ENCODE results near the gene RBBP8NL. TPM values are rescaled to one million over a fixed set of nuclear protein-coding genes. Genes with fewer than 3 reads are reported as not detected.

The RBBP8NL gene
- total and polyA plus RNA-seq, 4 donors: under 0.01 to 0.14 TPM; not detected in 2

DNA sequence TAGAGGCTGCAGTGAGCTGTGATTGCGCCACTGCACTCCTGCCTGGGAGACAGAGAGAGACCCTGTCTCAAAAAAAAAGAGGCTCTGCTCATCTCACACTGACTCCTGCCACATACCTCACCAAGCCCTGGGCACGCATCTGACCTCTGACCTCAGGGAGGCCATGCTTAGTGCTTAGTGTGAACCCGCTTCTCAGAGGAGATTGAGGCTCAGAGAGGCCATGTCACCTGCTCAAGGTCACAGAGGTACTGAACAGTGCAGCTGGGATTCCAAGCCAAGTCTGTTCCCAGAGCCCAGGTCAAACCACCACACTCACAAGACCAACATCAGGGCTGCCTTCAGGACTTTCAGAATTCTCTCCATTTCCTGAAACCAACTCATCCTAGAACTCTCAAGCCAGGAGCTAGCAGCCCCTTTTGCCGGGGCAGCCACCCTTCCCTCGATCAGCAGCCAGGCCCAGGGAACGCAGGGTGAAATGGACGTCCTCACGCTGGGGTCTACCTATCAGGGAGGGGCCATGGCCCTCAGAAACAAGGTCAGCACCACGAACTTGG, 23.1 kb downstream of the RBBP8NL start (continued):
- TF ChIP-seq, protein P1, sequence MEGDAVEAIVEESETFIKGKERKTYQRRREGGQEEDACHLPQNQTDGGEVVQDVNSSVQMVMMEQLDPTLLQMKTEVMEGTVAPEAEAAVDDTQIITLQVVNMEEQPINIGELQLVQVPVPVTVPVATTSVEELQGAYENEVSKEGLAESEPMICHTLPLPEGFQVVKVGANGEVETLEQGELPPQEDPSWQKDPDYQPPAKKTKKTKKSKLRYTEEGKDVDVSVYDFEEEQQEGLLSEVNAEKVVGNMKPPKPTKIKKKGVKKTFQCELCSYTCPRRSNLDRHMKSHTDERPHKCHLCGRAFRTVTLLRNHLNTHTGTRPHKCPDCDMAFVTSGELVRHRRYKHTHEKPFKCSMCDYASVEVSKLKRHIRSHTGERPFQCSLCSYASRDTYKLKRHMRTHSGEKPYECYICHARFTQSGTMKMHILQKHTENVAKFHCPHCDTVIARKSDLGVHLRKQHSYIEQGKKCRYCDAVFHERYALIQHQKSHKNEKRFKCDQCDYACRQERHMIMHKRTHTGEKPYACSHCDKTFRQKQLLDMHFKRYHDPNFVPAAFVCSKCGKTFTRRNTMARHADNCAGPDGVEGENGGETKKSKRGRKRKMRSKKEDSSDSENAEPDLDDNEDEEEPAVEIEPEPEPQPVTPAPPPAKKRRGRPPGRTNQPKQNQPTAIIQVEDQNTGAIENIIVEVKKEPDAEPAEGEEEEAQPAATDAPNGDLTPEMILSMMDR (IDR thresholded peaks at IDR 0.05; ENCODE audit: low read depth, low read length, missing input control): no peak
- TF ChIP-seq RAD21 (IDR thresholded peaks at IDR 0.05) (no peak), FOXA2 (IDR thresholded peaks at IDR 0.05) (no peak), NR2F2 (IDR thresholded peaks at IDR 0.05) (no peak), HNF4G (IDR thresholded peaks at IDR 0.05) (no peak), RXRA (IDR thresholded peaks at IDR 0.05) (no peak), HNF4A (conservative IDR thresholded peaks at IDR 0.05) (no peak), JUND (IDR thresholded peaks at IDR 0.05) (no peak)
- TF ChIP-seq, protein P2, sequence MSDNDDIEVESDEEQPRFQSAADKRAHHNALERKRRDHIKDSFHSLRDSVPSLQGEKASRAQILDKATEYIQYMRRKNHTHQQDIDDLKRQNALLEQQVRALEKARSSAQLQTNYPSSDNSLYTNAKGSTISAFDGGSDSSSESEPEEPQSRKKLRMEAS (IDR thresholded peaks at IDR 0.05): no peak

DNA sequence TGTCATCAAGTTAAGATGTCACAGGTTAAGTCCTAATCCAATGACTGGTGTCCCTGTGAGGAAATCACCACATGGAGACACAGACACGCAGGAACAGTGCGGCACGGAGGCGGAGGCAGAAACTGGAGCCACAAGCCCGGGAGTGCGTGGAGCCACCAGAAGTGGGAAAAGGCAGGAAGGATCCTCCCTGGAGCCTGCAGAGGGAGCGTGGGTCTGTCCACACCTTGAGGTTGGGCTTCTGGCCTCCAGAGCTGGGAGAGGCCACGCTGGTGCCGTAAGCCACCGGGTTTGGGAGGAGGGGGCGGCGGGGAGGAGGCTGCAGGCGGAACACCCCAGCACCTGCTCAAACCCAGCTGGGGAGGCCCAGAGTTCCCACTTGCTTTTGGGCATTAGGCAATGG, 24.0 kb downstream of the RBBP8NL start:
- 95% methylated on average over 13 of the region's 13 CpGs for WGBS
- Histone ChIP-seq H3K27me3 (ENCODE audit: control insufficient read depth in 4 of 4, insufficient read depth in 4 of 4, low read length in 3 of 4) (no peaks in the 10 kb centered on the region), H3K9ac (ENCODE audit: low read depth in 1 of 2, low read length in 2 of 2) (no peak overlapping the region), H3K9me3 (ENCODE audit: control insufficient read depth in 4 of 4, low read length in 3 of 4) (no peaks in the 10 kb centered on the region), H3K27ac (ENCODE audit: low read depth in 1 of 2, low read length in 2 of 2) (no peak overlapping the region), H3K4me1 (ENCODE audit: control insufficient read depth in 4 of 4, insufficient read depth in 4 of 4, low read length in 3 of 4) (peaks cover 12 to 24% (median 18%) of the 10 kb centered on the region in 4 donors), H3K36me3 (ENCODE audit: control insufficient read depth in 4 of 4, insufficient read depth in 3 of 4, low read depth in 1 of 4, low read length in 3 of 4) (no peaks in the 10 kb centered on the region), H3K4me3 (ENCODE audit: low read depth in 1 of 3, low read length in 3 of 3) (no peak overlapping the region)
- TF ChIP-seq, protein P1 (IDR thresholded peaks at IDR 0.05; ENCODE audit: low read depth, low read length, missing input control): no peak
- TF ChIP-seq SP1 (IDR thresholded peaks at IDR 0.05): no peak
- TF ChIP-seq, protein P2 (IDR thresholded peaks at IDR 0.05): no peak
- TF ChIP-seq GABPA (IDR thresholded peaks at IDR 0.05 in 1 of 2, conservative IDR thresholded peaks at IDR 0.05 in 1 of 2): no peak
- TF ChIP-seq JUND (IDR thresholded peaks at IDR 0.05): no peak
- no peak for TF ChIP-seq FOXA1 (IDR thresholded peaks at IDR 0.05)
- TF ChIP-seq HNF4G (IDR thresholded peaks at IDR 0.05): no peak
- no peak for TF ChIP-seq TAF1 (conservative IDR thresholded peaks at IDR 0.05)
- TF ChIP-seq NR2F2 (IDR thresholded peaks at IDR 0.05): no peak
- no peak for TF ChIP-seq RAD21 (IDR thresholded peaks at IDR 0.05)
- TF ChIP-seq, protein P3, sequence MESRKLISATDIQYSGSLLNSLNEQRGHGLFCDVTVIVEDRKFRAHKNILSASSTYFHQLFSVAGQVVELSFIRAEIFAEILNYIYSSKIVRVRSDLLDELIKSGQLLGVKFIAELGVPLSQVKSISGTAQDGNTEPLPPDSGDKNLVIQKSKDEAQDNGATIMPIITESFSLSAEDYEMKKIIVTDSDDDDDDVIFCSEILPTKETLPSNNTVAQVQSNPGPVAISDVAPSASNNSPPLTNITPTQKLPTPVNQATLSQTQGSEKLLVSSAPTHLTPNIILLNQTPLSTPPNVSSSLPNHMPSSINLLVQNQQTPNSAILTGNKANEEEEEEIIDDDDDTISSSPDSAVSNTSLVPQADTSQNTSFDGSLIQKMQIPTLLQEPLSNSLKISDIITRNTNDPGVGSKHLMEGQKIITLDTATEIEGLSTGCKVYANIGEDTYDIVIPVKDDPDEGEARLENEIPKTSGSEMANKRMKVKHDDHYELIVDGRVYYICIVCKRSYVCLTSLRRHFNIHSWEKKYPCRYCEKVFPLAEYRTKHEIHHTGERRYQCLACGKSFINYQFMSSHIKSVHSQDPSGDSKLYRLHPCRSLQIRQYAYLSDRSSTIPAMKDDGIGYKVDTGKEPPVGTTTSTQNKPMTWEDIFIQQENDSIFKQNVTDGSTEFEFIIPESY (IDR thresholded peaks at IDR 0.05): no peak
- TF ChIP-seq, protein P4, sequence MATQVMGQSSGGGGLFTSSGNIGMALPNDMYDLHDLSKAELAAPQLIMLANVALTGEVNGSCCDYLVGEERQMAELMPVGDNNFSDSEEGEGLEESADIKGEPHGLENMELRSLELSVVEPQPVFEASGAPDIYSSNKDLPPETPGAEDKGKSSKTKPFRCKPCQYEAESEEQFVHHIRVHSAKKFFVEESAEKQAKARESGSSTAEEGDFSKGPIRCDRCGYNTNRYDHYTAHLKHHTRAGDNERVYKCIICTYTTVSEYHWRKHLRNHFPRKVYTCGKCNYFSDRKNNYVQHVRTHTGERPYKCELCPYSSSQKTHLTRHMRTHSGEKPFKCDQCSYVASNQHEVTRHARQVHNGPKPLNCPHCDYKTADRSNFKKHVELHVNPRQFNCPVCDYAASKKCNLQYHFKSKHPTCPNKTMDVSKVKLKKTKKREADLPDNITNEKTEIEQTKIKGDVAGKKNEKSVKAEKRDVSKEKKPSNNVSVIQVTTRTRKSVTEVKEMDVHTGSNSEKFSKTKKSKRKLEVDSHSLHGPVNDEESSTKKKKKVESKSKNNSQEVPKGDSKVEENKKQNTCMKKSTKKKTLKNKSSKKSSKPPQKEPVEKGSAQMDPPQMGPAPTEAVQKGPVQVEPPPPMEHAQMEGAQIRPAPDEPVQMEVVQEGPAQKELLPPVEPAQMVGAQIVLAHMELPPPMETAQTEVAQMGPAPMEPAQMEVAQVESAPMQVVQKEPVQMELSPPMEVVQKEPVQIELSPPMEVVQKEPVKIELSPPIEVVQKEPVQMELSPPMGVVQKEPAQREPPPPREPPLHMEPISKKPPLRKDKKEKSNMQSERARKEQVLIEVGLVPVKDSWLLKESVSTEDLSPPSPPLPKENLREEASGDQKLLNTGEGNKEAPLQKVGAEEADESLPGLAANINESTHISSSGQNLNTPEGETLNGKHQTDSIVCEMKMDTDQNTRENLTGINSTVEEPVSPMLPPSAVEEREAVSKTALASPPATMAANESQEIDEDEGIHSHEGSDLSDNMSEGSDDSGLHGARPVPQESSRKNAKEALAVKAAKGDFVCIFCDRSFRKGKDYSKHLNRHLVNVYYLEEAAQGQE (IDR thresholded peaks at IDR 0.05): no peak
- no peak for TF ChIP-seq HNF4A (conservative IDR thresholded peaks at IDR 0.05)
- TF ChIP-seq, protein P5, sequence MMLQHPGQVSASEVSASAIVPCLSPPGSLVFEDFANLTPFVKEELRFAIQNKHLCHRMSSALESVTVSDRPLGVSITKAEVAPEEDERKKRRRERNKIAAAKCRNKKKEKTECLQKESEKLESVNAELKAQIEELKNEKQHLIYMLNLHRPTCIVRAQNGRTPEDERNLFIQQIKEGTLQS (IDR thresholded peaks at IDR 0.05): no peak
- no peak for TF ChIP-seq RXRA (IDR thresholded peaks at IDR 0.05)
- TF ChIP-seq YY1 (IDR thresholded peaks at IDR 0.05): no peak
- DNase-seq (ENCODE audit: low spot score): no peak
